ENCODE measurements around the gene GABRB2. TPM values are rescaled to one million over a fixed set of nuclear protein-coding genes. Genes with fewer than 3 reads are reported as not detected.

Gene GABRB2
- total RNA-seq: 1.6 TPM
- long read RNA-seq: 0 reads

GRCh38 chr5:161546470-161547301 is at the start of gene GABRB2:
Gene GABRB2, minus strand, starts transcription at chr5:161546725. Its CDS starts 82 bp downstream, at chr5:161546643.
- Histone ChIP-seq H3K36me3 (no peaks in the 10 kb centered on the region), H3K27ac (no peak within 1 kb of the TSS), H3K4me3 (peak within 1 kb of the TSS; percentile 49), H3K27me3 (peaks cover 46% of the 10 kb centered on the region), H3K4me1 (peaks cover 9% of the 10 kb centered on the region), H3K9me3 (no peaks in the 10 kb centered on the region)
- ATAC-seq: peak; percentile 40
- TF ChIP-seq CTCF (IDR thresholded peaks at IDR 0.05): no peak
- intact Hi-C loops (cut with DNase I): no loop called here
- peak; percentile 78 for DNase-seq

DNA sequence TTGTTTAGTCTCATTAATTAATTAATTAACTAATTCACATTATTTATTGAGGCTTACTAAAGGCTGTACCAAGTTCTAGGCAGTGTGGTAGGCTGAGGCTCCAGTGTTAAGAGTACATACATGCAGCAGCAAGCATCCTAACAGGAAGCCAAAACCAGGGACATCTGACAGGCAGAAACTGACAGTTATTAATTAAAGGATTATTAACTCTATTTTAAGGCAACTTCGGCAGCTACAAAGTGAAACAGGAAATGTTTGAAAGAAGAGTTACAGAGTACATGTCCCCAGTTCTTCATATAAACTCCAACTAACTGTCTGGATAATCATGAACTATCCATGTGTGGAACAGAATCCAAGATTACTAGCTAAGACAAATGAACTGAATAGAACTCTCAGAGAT is 39.3 kb upstream of the GABRB2 start:
- Histone ChIP-seq H3K4me1 (no peaks in the 10 kb centered on the region), H3K27ac (no peak overlapping the region), H3K4me3 (no peak overlapping the region), H3K36me3 (no peaks in the 10 kb centered on the region), H3K27me3 (no peaks in the 10 kb centered on the region), H3K9me3 (no peaks in the 10 kb centered on the region)
- intact Hi-C loops (cut with DNase I): no loop called here
- ATAC-seq (no peak), DNase-seq (no peak)
- TF ChIP-seq CTCF (IDR thresholded peaks at IDR 0.05): no peak

- H3K9me3 ChIP-seq: no peaks in the 10 kb centered on the region
- DNase-seq (no peak), ATAC-seq (no peak)
- no peaks in the 10 kb centered on the region for H3K36me3 ChIP-seq
- TF ChIP-seq CTCF (IDR thresholded peaks at IDR 0.05): no peak
- intact Hi-C loops (cut with DNase I): no loop called here
- H3K27ac ChIP-seq: no peak overlapping the region
- no peaks in the 10 kb centered on the region for H3K4me1 ChIP-seq
- H3K27me3 ChIP-seq: no peaks in the 10 kb centered on the region
- no peak overlapping the region for H3K4me3 ChIP-seq
These were observed 34.1 kb upstream of the GABRB2 start for GRCh38 chr5:161580621-161581020.

DNA sequence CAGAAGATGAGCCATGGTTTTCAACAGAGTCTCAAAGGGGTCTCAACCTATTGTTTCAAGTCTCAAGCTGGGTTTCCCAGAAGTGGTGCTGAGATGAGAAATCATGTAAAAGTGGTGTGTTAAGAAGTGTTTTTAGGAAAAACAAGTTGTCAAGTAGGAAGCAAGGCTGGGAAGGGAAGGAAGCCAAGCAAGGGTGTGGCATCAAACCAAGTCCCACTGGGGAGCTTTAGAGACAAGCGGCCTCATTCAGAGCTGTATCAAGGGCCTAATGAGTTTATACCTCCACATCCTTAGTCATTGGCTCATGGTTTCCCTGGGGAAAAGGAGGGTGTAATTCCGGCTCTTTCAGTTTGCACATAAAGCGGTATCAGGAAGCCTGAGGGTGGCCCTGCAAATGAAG is 26.4 kb upstream of the GABRB2 start:
- DNase-seq (no peak), ATAC-seq (no peak)
- no peak overlapping the region for H3K27ac ChIP-seq
- no peaks in the 10 kb centered on the region for H3K27me3 ChIP-seq
- TF ChIP-seq CTCF (IDR thresholded peaks at IDR 0.05): no peak
- no peaks in the 10 kb centered on the region for H3K36me3 ChIP-seq
- intact Hi-C loops (cut with DNase I): no loop called here
- no peaks in the 10 kb centered on the region for H3K4me1 ChIP-seq
- H3K4me3 ChIP-seq: no peak overlapping the region
- H3K9me3 ChIP-seq: no peaks in the 10 kb centered on the region

- Histone ChIP-seq H3K9me3 (no peaks in the 10 kb centered on the region), H3K4me1 (no peaks in the 10 kb centered on the region), H3K27me3 (no peaks in the 10 kb centered on the region), H3K36me3 (no peaks in the 10 kb centered on the region), H3K27ac (no peak overlapping the region), H3K4me3 (no peak overlapping the region)
- ATAC-seq (no peak), DNase-seq (no peak)
- intact Hi-C loops (cut with DNase I): no loop called here
- no peak for TF ChIP-seq CTCF (IDR thresholded peaks at IDR 0.05)
These were observed 19.6 kb upstream of the GABRB2 start for GRCh38 chr5:161566081-161566480.

Data from upper lobe of right lung (tissue), 1 donor.